HTERT RPE-1 (cell line): ENCODE results near the gene ERMAP.

Experiments used
- in situ Hi-C: fragments of 300-500 bp; cut with MboI; formaldehyde crosslinking; loops from 4 replicates; pipeline ENCODE4 v1.14.3; 2020; ENCODE audit warnings: low sequenced_read_pairs

The ERMAP gene, protein sequence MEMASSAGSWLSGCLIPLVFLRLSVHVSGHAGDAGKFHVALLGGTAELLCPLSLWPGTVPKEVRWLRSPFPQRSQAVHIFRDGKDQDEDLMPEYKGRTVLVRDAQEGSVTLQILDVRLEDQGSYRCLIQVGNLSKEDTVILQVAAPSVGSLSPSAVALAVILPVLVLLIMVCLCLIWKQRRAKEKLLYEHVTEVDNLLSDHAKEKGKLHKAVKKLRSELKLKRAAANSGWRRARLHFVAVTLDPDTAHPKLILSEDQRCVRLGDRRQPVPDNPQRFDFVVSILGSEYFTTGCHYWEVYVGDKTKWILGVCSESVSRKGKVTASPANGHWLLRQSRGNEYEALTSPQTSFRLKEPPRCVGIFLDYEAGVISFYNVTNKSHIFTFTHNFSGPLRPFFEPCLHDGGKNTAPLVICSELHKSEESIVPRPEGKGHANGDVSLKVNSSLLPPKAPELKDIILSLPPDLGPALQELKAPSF

DNA sequence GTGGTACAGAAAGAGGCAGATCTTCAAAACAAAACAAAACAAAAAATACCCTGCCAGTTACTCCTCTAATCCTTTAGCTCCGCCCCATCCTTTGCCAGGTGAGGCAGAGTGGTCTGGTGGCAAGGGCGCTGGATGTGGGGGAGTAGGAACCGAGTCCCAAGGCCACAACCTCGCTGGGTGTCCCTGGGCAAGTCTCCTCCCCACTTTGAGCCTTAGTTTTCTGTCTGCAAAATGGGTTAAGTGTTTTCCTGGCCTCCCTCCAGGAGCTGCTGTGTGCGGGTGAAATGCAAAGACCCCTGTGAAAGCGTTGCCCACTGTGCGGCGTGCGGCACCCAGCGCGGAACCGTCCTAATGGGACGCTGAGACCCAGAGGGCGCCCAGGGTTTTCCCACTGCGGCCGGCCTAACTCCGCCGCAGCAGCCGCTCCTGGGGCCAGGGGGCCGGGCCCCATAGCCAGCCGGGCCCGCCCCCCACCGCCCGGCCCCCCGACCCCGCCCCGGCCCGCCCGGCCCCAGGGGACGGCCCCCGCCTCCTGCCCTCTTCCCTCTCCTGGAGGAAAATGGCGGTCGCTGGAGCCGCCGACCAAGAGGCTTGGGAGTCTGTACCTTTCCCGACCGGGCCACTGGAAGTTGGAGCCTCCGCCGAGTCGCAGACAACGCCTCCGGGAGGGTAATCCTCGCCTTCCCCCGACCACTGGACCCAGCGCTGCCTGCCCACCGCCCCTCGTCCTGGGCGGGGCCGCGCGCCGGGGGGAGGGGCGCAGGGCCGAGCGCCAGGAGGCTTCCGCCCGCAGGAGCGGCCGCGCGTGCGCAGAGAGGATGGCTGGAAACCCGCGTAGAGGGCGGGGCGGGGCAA, at the start of gene ERMAP, which contains the start of gene SVBP:
ERMAP (plus strand) TSS at position 538 of the 855 bp plus-strand sequence. CDS start 13,327 bp downstream, outside the sequence.
SVBP (minus strand) TSS at position 813 of the 855 bp plus-strand sequence. CDS start 853 bp downstream, outside the sequence.
- in situ Hi-C loops = no loop called here

DNA sequence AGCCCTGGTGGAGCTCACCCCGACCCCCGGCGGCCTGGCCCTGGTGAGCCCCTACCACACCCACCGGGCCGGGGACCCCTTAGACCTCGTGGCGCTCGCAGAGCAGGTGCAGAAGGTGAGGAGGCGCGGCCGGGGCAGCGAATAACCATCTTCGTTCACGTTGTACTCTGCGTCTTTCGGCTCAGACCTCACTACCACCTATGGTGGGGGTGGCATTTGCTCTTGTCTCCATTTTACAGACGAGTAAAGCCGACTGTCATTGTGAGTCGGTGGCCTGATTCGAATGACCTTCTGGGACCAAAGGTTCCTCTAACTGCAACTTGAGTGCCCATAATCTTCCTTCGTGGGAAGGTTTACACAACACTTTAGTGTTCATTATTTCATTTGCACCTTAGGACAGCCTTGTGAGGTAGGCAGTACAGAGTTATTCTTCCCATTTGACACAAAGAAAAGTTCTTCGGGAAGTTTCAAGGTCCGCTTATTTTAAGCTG, 49.4 kb upstream of the ERMAP start:
- in situ Hi-C loops = no loop called here

DNA sequence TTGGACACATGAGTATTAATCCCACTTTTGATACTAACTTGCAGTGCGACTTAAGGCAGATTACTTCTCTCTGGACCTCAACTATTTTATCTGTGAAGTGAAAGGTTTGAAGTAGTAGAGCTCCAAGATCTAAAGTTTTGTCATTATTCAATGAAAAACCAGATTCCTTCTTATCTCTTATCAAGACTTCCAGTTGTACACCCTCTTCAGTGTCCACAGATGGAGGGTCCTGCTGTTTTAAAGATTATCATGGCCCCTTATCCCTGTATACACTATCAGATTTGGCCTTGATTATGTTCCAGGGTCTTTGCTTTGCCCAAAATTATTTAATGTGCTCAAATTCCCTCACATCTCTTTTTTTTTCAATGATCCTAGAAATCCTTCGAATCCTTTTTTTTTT, 48.8 kb upstream of the ERMAP start:
- in situ Hi-C loops = no loop called here

DNA sequence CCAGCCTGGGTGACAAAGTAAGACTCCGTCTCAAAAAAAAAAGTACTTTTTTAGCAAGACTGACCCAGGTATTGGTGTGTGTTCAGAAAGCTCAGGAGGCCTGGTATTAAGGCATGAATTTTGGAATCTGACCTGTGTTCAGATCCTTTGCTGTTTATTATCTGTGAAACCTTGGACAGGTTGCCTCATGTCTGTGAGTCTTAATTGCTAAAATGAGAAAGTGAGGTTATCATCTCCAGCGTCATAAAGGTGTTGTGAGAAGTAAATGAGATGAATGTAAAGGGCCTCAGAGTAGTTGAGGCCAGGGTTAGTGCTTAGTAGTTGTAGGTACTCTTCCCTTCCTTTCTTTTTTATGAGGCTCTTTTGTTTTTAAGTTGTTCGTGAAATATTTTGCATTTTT, 47.1 kb upstream of the ERMAP start:
- in situ Hi-C loops = no loop called here

DNA sequence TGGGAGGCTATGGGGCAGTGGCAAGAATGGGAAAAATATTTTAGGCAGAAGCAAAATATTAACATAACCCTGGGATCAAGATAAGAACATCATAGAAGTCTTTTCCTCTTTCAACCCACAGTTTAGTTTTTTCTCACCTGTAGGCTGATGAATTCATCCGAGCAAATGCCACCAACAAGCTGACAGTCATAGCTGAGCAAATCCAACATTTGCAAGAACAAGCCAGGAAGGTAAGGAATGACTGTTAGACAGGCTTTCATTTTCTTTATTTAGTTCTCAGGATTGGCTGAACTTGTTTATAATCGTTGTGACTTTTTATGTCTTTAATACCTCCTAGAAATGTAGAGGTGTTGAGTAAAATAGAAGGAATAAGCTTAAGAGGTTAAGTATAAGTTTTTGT, 43.5 kb upstream of the ERMAP start:
- in situ Hi-C loops = no loop called here

DNA sequence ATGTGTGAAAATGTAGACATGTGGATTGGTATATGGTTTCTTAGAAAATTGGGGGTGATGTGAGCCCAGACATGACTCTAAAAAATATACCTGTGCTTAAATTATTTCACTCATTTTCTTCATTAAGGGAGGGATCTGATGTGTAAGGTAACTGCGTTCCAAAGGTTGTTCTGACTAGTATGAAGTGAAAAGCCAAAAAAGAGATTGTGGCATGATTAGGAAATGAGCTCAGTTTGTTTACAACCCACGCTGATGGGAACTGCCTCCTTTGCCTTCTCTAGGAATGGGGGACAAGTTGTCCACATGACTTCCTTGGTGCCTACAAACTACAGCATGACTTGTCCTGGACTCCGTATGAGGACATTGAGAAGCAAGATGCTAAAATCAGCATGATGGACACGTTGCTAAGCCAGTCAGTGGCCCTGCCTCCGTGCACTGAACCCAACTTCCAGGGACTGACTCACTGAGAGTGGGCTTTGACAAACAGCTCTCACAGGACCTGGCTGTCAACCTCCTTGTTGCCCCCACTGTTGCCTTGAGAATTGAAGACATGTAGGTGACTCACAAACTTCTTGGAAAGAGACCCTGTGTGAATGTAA, 41.9 kb upstream of the ERMAP start:
- in situ Hi-C loops = no loop called here

DNA sequence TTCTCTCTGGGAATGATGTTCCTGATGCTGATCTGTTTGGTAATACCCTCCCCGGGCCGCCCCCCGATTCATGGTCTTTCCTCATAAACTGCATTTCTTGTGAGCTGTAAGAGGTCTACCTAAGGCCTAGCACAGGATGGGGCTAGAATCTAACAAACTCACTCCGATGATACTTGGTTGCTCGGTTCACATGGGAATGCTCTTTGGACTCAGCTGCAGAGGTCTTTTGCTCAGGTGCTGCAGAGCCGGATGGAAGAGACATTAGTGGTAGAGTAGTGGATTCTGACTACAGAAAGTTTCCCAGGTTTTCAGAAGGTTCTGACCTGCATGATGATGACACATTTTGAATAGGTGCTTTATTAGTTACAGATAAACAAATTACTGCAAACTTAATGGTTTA, 40.4 kb upstream of the ERMAP start:
- in situ Hi-C loops = no loop called here

DNA sequence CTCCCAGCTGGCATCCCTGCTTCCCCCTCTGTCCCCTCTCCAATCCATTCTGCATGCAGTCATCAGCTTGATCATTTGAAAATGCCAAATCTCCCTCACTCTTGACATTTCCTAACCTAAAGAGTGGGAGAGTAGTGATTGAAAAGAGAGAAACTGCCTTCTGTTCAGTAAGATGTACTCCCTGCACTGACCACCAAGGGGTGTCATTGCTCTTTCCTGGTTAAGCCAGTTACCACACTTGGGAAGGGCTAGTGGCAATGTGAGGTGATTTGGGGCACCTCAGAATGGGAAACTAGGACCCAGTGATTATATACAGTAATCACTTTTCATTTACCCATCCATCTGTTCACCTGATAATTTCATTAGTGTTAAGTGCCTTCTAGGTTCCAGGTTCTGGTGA, 39.1 kb upstream of the ERMAP start:
- in situ Hi-C loops = no loop called here

DNA sequence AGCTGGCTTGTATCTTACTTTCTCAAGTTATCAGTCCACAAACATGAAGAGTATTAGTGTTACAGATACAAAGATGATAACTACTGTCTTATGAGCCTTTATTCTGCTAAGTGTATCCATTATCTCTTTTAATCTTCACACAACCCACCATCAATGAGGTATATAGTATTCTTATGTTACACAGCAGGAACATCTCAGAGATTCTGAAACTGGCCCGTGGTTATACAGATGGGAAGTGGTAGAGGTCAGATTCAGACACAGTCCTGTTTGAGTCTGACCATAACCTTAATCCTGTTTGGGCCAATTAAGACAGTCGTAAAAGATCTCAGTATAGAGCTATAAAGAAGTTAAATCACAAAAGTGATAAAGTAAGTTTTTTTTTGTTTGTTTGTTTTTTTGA, 37.2 kb upstream of the ERMAP start:
- in situ Hi-C loops = no loop called here

DNA sequence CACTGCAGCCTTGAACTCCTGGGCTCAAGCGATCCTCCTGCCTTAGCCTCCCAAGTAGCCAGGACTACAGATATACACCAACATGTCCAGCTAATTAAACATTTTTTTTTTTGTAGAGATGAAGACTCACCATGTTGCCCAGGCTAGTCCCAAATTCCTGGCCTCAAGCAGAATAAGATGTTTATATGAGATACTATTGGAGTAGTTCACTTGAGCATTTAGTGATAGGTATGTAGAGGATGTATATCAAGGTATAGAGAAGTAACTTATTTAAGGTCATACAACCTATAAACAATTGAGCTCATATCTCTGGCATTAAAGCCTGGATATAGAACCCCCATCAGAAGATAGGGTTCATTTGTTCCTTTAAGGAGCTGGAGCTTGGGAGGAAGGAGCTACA, 36.7 kb upstream of the ERMAP start:
- in situ Hi-C loops = no loop called here

DNA sequence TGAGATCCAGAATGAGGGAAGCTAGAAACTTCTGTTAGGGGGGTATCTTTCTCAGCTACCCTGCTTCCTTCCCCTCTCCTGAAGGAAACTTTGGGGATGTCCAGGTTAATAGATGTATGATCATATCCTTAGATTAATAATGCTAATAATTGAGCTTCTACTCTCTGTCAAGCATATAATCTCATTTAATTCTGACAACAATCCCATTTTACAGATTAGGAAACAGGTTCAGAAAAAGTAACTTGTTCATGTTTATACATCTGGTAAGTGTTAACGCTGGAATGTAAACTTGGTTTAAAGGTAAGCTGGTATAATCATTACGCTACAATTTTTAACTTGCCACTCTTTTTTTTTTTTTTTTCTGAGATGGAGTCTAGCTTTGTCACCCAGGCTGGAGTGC, 33.8 kb upstream of the ERMAP start:
- in situ Hi-C loops = no loop called here

DNA sequence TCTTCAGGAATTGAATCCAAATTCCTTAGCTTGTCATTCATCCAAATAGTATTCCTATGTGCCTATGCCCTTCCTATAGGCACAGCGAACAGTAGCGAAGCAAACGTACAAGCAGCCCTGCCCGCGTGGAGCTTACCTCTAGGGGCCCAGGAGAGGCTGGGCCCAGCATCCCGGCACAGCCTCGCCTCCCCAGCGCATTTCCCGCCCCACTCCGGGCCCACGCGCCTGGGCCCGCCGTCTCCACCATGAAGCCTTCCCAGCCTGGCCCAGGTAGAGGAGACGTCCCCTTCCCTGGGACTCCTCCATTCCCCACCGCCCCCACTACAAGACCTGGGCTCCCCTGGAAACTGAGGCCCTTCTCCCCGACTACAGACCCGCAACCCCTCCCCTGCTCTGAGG, 32.4 kb upstream of the ERMAP start:
- in situ Hi-C loops = no loop called here

DNA sequence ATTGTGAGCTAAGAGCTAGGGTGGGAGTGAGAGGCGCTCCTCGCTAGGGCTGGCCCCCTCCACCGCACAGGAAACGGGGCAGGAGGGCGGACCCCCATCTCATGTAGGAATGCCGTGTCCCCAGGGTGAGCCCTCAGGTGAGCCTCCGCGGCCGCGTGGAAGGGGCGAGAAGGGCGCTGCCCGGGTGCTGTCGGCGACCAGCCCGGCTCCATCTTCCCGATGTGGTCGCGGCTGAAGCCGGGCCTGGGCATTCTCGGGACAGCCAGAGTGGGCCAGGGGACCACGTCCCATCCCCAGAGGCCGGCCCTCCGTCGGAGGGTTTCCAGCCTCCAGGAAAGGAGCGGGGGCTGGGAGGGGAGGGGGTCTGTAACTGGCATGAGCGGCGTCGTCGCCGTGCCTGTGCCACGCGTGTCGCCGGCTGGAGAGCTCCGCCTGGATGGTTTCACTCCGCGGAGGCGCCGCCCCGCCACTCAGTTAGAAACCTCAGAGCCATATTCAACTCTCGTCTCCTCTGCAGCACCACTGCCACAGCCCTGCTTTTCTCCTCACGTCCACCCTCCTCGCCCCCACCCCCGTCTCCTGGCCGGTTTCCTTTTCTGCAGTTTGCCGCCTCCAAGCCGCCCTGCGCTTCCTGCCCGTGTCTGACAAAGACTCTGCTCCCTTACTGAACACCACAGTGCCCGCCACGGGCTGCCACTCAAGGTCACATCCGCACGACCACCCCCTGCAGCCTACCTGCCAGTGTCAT, 31.8 kb upstream of the ERMAP start, which contains the start of gene TMEM269:
TMEM269 (plus strand) TSS at position 46 of the 748 bp plus-strand sequence. CDS start 4,903 bp downstream, outside the sequence.
- in situ Hi-C loops = no loop called here

DNA sequence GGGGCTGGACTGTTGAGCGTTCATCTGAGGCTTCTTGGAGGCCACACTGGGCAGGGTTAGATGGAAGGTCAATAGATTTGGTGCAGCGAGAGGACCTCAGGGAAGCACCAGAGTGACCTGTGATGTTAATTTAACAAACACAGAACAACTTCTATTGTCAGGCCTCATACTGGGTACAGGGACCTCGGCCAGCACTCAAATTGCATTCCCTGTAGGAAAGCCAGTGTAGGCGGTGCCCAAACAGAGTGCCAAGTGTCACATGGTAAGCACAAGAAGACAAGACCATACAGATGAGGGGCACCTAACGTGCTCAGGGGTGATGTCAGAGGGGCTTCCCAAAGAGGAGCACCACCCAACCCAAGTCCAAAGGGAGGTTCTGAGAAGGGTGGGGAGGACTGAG, 30.8 kb upstream of the ERMAP start:
- in situ Hi-C loops = no loop called here

DNA sequence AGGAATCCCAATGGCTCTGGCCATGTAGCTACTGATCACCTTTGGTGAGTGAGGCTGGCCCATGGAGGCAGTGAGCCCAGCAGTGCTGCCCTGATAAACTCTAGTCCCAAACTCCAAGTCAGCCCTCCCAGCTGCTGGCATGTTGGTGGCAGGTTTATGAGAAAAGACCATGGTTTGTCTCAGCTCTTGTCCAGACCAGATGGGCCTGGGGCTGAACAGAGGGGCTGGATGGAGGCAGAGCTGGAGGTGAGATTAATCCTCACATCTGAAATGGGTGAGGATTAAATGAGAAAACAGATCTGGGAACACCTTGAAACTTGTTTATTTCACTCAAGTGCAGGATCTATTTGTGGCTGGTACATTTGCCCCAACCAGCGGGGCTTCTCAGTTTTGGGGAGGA, 28.9 kb upstream of the ERMAP start:
- in situ Hi-C loops = no loop called here

DNA sequence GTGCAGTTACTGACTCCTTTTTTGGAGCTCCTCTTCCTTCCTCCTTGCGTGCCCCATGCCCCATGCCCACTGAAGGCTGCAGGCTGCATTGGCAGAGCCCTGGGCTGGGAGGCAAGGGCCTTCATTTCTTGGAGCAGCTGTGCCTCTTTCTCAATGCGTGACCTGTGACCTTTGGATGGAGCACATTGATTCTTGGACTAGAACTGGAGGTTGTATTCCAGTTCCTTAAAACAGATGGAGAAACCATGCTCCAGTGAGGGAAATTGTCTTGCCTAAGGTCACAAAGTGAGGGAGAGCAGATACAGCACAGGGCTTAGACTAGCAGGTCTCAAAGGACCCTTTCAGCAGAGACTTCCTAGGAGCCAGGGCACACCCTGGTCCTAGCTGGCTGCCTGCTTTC, 23.1 kb upstream of the ERMAP start:
- in situ Hi-C loops = no loop called here

DNA sequence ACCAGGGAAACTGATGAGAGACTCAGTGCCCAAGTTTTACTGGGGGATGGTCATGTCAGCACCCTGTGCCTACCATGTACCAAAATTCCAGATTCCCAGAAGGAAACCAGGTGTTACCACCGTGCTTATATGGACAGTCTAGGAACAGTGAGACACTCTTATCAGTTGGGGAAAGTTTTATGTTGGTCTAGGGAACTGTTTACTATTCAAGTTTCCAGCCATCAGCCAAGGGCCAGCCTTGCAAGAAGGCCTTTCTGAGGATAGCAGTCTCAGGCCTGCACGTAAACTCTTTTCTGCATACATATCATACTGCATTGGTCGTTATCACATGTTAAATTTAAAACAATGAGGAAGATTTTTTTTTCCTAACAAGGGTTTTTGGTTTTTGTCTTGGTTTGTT, 19.5 kb upstream of the ERMAP start:
- in situ Hi-C loops = no loop called here

DNA sequence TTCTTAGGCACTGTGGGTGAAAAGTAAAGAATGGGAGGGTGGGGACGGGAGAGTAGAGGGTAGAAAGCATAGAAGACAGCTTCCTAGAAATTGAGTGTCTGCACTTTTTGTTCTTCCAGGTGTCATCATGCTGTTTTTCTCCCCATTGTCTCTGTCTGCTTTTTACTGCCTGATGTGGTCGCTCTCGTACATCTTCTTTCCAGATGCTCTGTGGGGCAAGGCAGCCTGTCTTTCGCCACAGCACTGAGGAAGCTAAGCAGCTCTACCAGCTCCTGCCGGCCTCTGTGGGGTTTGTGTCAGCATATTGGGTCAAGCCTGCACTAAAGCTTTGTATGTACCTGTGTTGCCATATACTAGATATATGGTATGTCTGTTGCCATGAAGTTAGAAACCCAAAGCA, 18.9 kb upstream of the ERMAP start:
- in situ Hi-C loops = no loop called here

DNA sequence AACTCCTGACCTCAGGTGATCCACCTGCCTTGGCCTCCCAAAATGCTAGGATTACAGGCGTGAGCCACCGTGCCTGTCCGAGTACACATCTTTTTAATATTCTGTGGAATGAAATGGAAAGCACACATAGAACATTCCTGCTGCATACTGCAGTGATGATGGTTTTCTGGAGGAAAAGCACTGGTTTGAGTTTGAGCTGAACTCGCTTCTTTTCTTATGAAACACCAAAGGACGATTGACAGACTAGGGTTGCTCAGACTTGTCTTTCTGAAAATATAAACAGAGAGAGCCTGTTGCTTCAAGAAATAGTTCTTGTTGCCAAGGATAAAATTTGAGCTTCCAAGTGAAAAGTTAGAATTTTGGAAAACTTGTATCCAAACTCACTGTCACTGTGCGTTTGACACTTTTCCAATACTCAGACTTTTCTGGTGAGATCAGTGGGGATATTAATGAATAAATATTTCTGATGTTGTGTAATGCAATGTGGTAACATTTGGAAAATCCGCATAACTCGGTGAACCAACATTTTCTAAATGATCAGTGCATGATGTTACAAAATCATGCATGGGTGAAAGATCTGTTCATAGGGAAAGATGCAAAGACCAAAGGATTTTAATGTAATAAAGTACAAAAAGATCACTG, 15.0 kb upstream of the ERMAP start:
- in situ Hi-C loops = no loop called here

DNA sequence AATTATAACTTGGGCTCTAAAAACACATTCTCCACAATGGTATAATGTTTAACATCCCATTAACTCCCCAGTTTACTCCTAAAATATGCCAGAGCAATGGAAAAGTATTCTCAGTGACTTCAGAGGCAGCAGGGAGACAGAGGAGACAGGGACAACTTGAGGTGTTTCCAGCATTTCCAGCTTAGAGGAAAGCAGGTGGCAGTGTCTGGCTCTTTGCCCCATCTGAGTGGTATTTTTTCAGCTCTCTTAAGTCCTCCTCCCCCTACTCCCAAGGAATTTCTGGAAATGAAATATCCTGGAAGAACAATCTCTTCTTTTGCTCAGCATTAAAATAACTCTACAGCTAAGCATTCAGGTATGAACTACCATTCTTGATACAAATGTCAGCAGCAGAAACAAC, 10.8 kb upstream of the ERMAP start:
- in situ Hi-C loops = no loop called here
